ENCODE data around the gene TNKS2.

GRCh38 chr10:91782539-91782938, 15.7 kb upstream of the TNKS2 start:
- TF ChIP-seq CTCF (IDR thresholded peaks at IDR 0.05; ENCODE audit: insufficient read depth, low read length): no peak
- TF ChIP-seq POLR2AphosphoS5 (IDR thresholded peaks at IDR 0.05; ENCODE audit: low read depth): no peak
- no peak for TF ChIP-seq GABPA (IDR thresholded peaks at IDR 0.05; ENCODE audit: low read depth)
- no peak for TF ChIP-seq REST (IDR thresholded peaks at IDR 0.05; ENCODE audit: insufficient replicate concordance, low read depth)

Data from HL-60 (cell line).